ENCODE data around the gene MPPED1. TPM values are rescaled to one million over a fixed set of nuclear protein-coding genes. Genes with fewer than 3 reads are reported as not detected.

Gene MPPED1
- total RNA-seq, 1 donor from 2014 or later: not detected

DNA sequence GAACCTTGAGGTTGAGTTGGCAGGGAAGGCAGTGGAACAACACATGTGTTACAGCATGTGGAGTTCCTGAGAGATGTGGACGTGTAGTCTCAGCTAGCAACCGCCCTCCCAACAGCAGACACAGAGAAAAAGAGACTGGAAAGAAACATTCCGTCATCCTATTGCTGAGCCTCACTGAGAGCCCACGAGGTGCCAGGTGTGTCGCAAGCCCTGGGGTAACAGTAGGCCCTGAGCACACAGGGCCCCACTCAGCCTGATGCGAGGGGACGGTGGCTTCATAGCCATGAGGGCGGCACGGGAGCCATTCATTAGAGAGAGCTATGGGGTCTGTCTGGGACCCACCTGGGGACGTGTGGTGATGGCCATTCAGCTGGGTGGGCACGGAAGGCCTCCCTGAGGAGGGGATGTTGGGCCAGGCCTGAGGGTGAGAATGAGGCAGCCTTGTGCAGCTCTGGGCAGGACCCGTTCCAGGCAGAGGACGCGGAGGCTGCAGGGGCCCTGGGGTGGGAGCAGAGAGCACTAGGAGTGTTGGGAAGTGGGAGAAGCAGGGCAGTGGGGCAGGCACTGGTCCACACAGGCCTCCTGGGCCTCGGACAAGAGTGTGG, 26.2 kb downstream of the MPPED1 start:
- TF ChIP-seq CTCF (IDR thresholded peaks at IDR 0.05; ENCODE audit: borderline replicate concordance): no peak
- no peak for DNase-seq
- Histone ChIP-seq H3K27me3 (ENCODE audit: low read depth) (peaks cover 100% of the 10 kb centered on the region), H3K4me1 (no peaks in the 10 kb centered on the region), H3K4me3 (no peak overlapping the region), H3K36me3 (no peaks in the 10 kb centered on the region), H3K27ac (replicated peaks) (no peak overlapping the region), H3K9me3 (replicated peaks) (no peaks in the 10 kb centered on the region)
- intact Hi-C loops (cut with micrococcal nuclease): no loop called here

- Histone ChIP-seq H3K36me3 (no peaks in the 10 kb centered on the region), H3K4me1 (no peaks in the 10 kb centered on the region), H3K9me3 (replicated peaks) (no peaks in the 10 kb centered on the region), H3K27ac (replicated peaks) (no peak overlapping the region), H3K4me3 (no peak overlapping the region), H3K27me3 (ENCODE audit: low read depth) (peaks cover 92% of the 10 kb centered on the region)
- no peak for TF ChIP-seq CTCF (IDR thresholded peaks at IDR 0.05; ENCODE audit: borderline replicate concordance)
- intact Hi-C loops (cut with micrococcal nuclease): no loop called here
- DNase-seq: no peak
Observed at GRCh38 chr22:43438666-43439347, 27.0 kb downstream of the MPPED1 start.

DNA sequence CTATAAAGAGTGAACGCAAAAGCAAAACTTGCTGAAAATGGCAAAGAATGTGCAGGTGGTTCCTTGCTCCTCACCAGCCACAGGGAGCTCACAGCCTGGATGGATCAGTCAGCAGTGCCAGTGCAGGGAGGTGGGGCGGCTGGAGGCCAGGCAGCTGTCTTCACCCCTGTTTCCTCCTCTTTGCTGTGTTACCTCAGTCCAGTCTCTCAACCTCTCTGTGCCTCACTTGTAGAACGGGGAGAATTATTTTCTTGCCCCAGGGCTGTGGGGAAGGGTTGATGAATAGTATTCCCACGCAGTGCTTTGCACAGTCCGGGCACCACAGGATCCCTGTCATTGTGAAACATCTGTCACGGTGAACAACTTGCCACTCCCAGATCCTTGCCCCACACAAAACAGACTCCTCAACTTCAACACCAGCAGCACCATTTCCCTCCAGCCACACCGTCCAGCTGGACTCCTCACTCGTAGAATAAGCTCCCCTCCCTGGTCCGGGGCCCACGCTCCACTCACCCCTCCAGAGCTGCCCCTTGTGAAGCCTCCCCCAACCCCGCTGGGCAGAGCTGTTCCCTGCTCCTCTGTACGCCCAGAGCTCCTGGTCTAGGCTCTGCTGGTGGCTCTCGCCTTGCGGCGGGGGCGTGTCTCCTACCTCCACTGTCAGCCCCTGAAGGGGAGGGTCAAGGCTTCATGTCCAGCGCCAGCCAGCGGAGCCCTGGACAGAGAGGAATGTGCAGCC, 27.7 kb downstream of the MPPED1 start:
- intact Hi-C loops (cut with micrococcal nuclease): no loop called here
- no peaks in the 10 kb centered on the region for H3K4me1 ChIP-seq
- H3K9me3 ChIP-seq (replicated peaks): no peaks in the 10 kb centered on the region
- H3K36me3 ChIP-seq: no peaks in the 10 kb centered on the region
- DNase-seq: no peak
- H3K4me3 ChIP-seq: no peak overlapping the region
- no peak overlapping the region for H3K27ac ChIP-seq (replicated peaks)
- TF ChIP-seq CTCF (IDR thresholded peaks at IDR 0.05; ENCODE audit: borderline replicate concordance): no peak
- H3K27me3 ChIP-seq (ENCODE audit: low read depth): peaks cover 84% of the 10 kb centered on the region

GRCh38 chr22:43440104-43440387, 28.2 kb downstream of the MPPED1 start:
- DNase-seq: no peak
- TF ChIP-seq CTCF (IDR thresholded peaks at IDR 0.05; ENCODE audit: borderline replicate concordance): no peak
- H3K27me3 ChIP-seq (ENCODE audit: low read depth): peaks cover 79% of the 10 kb centered on the region
- no peaks in the 10 kb centered on the region for H3K4me1 ChIP-seq
- H3K36me3 ChIP-seq: no peaks in the 10 kb centered on the region
- no peak overlapping the region for H3K27ac ChIP-seq (replicated peaks)
- H3K9me3 ChIP-seq (replicated peaks): no peaks in the 10 kb centered on the region
- H3K4me3 ChIP-seq: no peak overlapping the region
- intact Hi-C loops (cut with micrococcal nuclease): no loop called here

- Histone ChIP-seq H3K36me3 (no peaks in the 10 kb centered on the region), H3K4me1 (no peaks in the 10 kb centered on the region), H3K27ac (replicated peaks) (no peak overlapping the region), H3K27me3 (ENCODE audit: low read depth) (peaks cover 74% of the 10 kb centered on the region), H3K9me3 (replicated peaks) (no peaks in the 10 kb centered on the region), H3K4me3 (no peak overlapping the region)
- intact Hi-C loops (cut with micrococcal nuclease): no loop called here
- DNase-seq: no peak
- TF ChIP-seq CTCF (IDR thresholded peaks at IDR 0.05; ENCODE audit: borderline replicate concordance): no peak
Observed at GRCh38 chr22:43440556-43440955, 28.7 kb downstream of the MPPED1 start.

All from left ventricle myocardium inferior (tissue), 1 donor.